Measurements from ENCODE around the gene RGS7. TPM values are rescaled to one million over a fixed set of nuclear protein-coding genes. Genes with fewer than 3 reads are reported as not detected.

RGS7 gene
- polyA plus RNA-seq, 4 donors, result 0.15 to 0.74 TPM; not detected in 2

- 81 to 82% (median 81%) methylated on average over 6 of the region's 6 CpGs for WGBS, 3 donors
- Histone ChIP-seq H3K9me3 (ENCODE audit: control insufficient read depth in 2 of 2, insufficient read depth in 1 of 2, low read depth in 1 of 2, low read length in 1 of 2) (peaks cover 3 to 5% of the 10 kb centered on the region in 2 donors), H3K4me3 (ENCODE audit: low read depth in 1 of 3, low read length in 3 of 3) (no peak overlapping the region), H3K27ac (ENCODE audit: low read depth in 1 of 3, low read length in 2 of 3) (no peak overlapping the region), H3K27me3 (ENCODE audit: control insufficient read depth in 3 of 3, insufficient read depth in 3 of 3, low read length in 3 of 3) (no peaks in the 10 kb centered on the region), H3K4me1 (ENCODE audit: control insufficient read depth in 3 of 3, insufficient read depth in 2 of 3, low read depth in 1 of 3, low read length in 2 of 3) (peaks cover 0 to 10% (median 0%) of the 10 kb centered on the region in 3 donors), H3K36me3 (ENCODE audit: control insufficient read depth in 3 of 3, insufficient read depth in 2 of 3, low read depth in 1 of 3, low read length in 3 of 3) (no peaks in the 10 kb centered on the region)
- FAIRE-seq (no peak), DNase-seq (no peak)
Measured at GRCh38 chr1:241212628-241213027, 144.4 kb downstream of the RGS7 start.

GRCh38 chr1:241208910-241209379 lies 148.1 kb downstream of the RGS7 start:
- H3K4me3 ChIP-seq (ENCODE audit: low read depth in 1 of 3, low read length in 3 of 3), result no peak overlapping the region

GRCh38 chr1:241203817-241204216 lies 153.2 kb downstream of the RGS7 start:
- H3K4me1 ChIP-seq (ENCODE audit: control insufficient read depth in 3 of 3, insufficient read depth in 2 of 3, low read depth in 1 of 3, low read length in 2 of 3), result peaks cover 0 to 8% (median 0%) of the 10 kb centered on the region in 3 donors
- no peaks in the 10 kb centered on the region for H3K36me3 ChIP-seq (ENCODE audit: control insufficient read depth in 3 of 3, insufficient read depth in 2 of 3, low read depth in 1 of 3, low read length in 3 of 3)
- 10 to 44% (median 20%) methylated on average over 1 of the region's 1 CpG for WGBS, 3 donors
- H3K27me3 ChIP-seq (ENCODE audit: control insufficient read depth in 3 of 3, insufficient read depth in 3 of 3, low read length in 3 of 3), result no peaks in the 10 kb centered on the region
- no peak overlapping the region for H3K4me3 ChIP-seq (ENCODE audit: low read depth in 1 of 3, low read length in 3 of 3)
- no peak overlapping the region for H3K27ac ChIP-seq (ENCODE audit: low read depth in 1 of 3, low read length in 2 of 3)
- FAIRE-seq (no peak), DNase-seq (no peak)
- no peaks in the 10 kb centered on the region for H3K9me3 ChIP-seq (ENCODE audit: control insufficient read depth in 2 of 2, insufficient read depth in 1 of 2, low read depth in 1 of 2, low read length in 1 of 2)

More at GRCh38 chr1:241208910-241209379, 148.1 kb downstream of the RGS7 start:
- no peak for FAIRE-seq
- DNase-seq, result no peak
- Histone ChIP-seq H3K4me1 (ENCODE audit: control insufficient read depth in 3 of 3, insufficient read depth in 2 of 3, low read depth in 1 of 3, low read length in 2 of 3) (peaks cover 0 to under 1% (median 0%) of the 10 kb centered on the region in 3 donors), H3K9me3 (ENCODE audit: control insufficient read depth in 2 of 2, insufficient read depth in 1 of 2, low read depth in 1 of 2, low read length in 1 of 2) (no peaks in the 10 kb centered on the region), H3K36me3 (ENCODE audit: control insufficient read depth in 3 of 3, insufficient read depth in 2 of 3, low read depth in 1 of 3, low read length in 3 of 3) (no peaks in the 10 kb centered on the region), H3K27me3 (ENCODE audit: control insufficient read depth in 3 of 3, insufficient read depth in 3 of 3, low read length in 3 of 3) (no peaks in the 10 kb centered on the region), H3K27ac (ENCODE audit: low read depth in 1 of 3, low read length in 2 of 3) (no peak overlapping the region)
- 31 to 65% (median 53%) methylated on average over 7 of the region's 7 CpGs for WGBS, 3 donors

GRCh38 chr1:241202401-241202800 lies 154.6 kb downstream of the RGS7 start:
- Histone ChIP-seq H3K27me3 (ENCODE audit: control insufficient read depth in 3 of 3, insufficient read depth in 3 of 3, low read length in 3 of 3) (no peaks in the 10 kb centered on the region), H3K36me3 (ENCODE audit: control insufficient read depth in 3 of 3, insufficient read depth in 2 of 3, low read depth in 1 of 3, low read length in 3 of 3) (no peaks in the 10 kb centered on the region), H3K27ac (ENCODE audit: low read depth in 1 of 3, low read length in 2 of 3) (peak overlapping the region in 1 of 3 donors; percentile 70), H3K9me3 (ENCODE audit: control insufficient read depth in 2 of 2, insufficient read depth in 1 of 2, low read depth in 1 of 2, low read length in 1 of 2) (no peaks in the 10 kb centered on the region), H3K4me3 (ENCODE audit: low read depth in 1 of 3, low read length in 3 of 3) (no peak overlapping the region), H3K4me1 (ENCODE audit: control insufficient read depth in 3 of 3, insufficient read depth in 2 of 3, low read depth in 1 of 3, low read length in 2 of 3) (peaks cover 0 to 8% (median 0%) of the 10 kb centered on the region in 3 donors)
- DNase-seq (peak in 1 of 2 donors; percentile 70), FAIRE-seq (no peak)
- 11 to 22% (median 13%) methylated on average over 4 of the region's 4 CpGs for WGBS, 3 donors

GRCh38 chr1:241186716-241187115 lies 170.3 kb downstream of the RGS7 start:
- H3K9me3 ChIP-seq (ENCODE audit: control insufficient read depth in 2 of 2, insufficient read depth in 1 of 2, low read depth in 1 of 2, low read length in 1 of 2), result peaks cover 0 to 4% of the 10 kb centered on the region in 2 donors
- peaks cover 0 to 4% (median 0%) of the 10 kb centered on the region in 3 donors for H3K4me1 ChIP-seq (ENCODE audit: control insufficient read depth in 3 of 3, insufficient read depth in 2 of 3, low read depth in 1 of 3, low read length in 2 of 3)
- no peaks in the 10 kb centered on the region for H3K27me3 ChIP-seq (ENCODE audit: control insufficient read depth in 3 of 3, insufficient read depth in 3 of 3, low read length in 3 of 3)
- H3K4me3 ChIP-seq (ENCODE audit: low read depth in 1 of 3, low read length in 3 of 3), result no peak overlapping the region
- H3K36me3 ChIP-seq (ENCODE audit: control insufficient read depth in 3 of 3, insufficient read depth in 2 of 3, low read depth in 1 of 3, low read length in 3 of 3), result no peaks in the 10 kb centered on the region
- WGBS, 3 donors, result 76 to 92% (median 90%) methylated on average over 8 of the region's 8 CpGs
- H3K27ac ChIP-seq (ENCODE audit: low read depth in 1 of 3, low read length in 2 of 3), result no peak overlapping the region
- FAIRE-seq (no peak), DNase-seq (no peak)

GRCh38 chr1:241181971-241182370 lies 175.0 kb downstream of the RGS7 start:
- DNase-seq (no peak), FAIRE-seq (no peak)
- no peak overlapping the region for H3K27ac ChIP-seq (ENCODE audit: low read depth in 1 of 3, low read length in 2 of 3)
- no peaks in the 10 kb centered on the region for H3K4me1 ChIP-seq (ENCODE audit: control insufficient read depth in 3 of 3, insufficient read depth in 2 of 3, low read depth in 1 of 3, low read length in 2 of 3)
- no peaks in the 10 kb centered on the region for H3K27me3 ChIP-seq (ENCODE audit: control insufficient read depth in 3 of 3, insufficient read depth in 3 of 3, low read length in 3 of 3)
- H3K36me3 ChIP-seq (ENCODE audit: control insufficient read depth in 3 of 3, insufficient read depth in 2 of 3, low read depth in 1 of 3, low read length in 3 of 3), result no peaks in the 10 kb centered on the region
- 83 to 93% (median 88%) methylated on average over 5 of the region's 5 CpGs for WGBS, 3 donors
- H3K9me3 ChIP-seq (ENCODE audit: control insufficient read depth in 2 of 2, insufficient read depth in 1 of 2, low read depth in 1 of 2, low read length in 1 of 2), result no peaks in the 10 kb centered on the region
- H3K4me3 ChIP-seq (ENCODE audit: low read depth in 1 of 3, low read length in 3 of 3), result no peak overlapping the region

GRCh38 chr1:241181471-241181870 lies 175.5 kb downstream of the RGS7 start:
- H3K4me1 ChIP-seq (ENCODE audit: control insufficient read depth in 3 of 3, insufficient read depth in 2 of 3, low read depth in 1 of 3, low read length in 2 of 3), result no peaks in the 10 kb centered on the region
- H3K4me3 ChIP-seq (ENCODE audit: low read depth in 1 of 3, low read length in 3 of 3), result no peak overlapping the region
- H3K27ac ChIP-seq (ENCODE audit: low read depth in 1 of 3, low read length in 2 of 3), result no peak overlapping the region
- DNase-seq, result no peak
- H3K36me3 ChIP-seq (ENCODE audit: control insufficient read depth in 3 of 3, insufficient read depth in 2 of 3, low read depth in 1 of 3, low read length in 3 of 3), result no peaks in the 10 kb centered on the region
- no peak for FAIRE-seq
- no peaks in the 10 kb centered on the region for H3K9me3 ChIP-seq (ENCODE audit: control insufficient read depth in 2 of 2, insufficient read depth in 1 of 2, low read depth in 1 of 2, low read length in 1 of 2)
- H3K27me3 ChIP-seq (ENCODE audit: control insufficient read depth in 3 of 3, insufficient read depth in 3 of 3, low read length in 3 of 3), result no peaks in the 10 kb centered on the region

- Histone ChIP-seq H3K4me1 (ENCODE audit: control insufficient read depth in 3 of 3, insufficient read depth in 2 of 3, low read depth in 1 of 3, low read length in 2 of 3) (no peaks in the 10 kb centered on the region), H3K9me3 (ENCODE audit: control insufficient read depth in 2 of 2, insufficient read depth in 1 of 2, low read depth in 1 of 2, low read length in 1 of 2) (no peaks in the 10 kb centered on the region), H3K27me3 (ENCODE audit: control insufficient read depth in 3 of 3, insufficient read depth in 3 of 3, low read length in 3 of 3) (no peaks in the 10 kb centered on the region), H3K4me3 (ENCODE audit: low read depth in 1 of 3, low read length in 3 of 3) (no peak overlapping the region), H3K36me3 (ENCODE audit: control insufficient read depth in 3 of 3, insufficient read depth in 2 of 3, low read depth in 1 of 3, low read length in 3 of 3) (no peaks in the 10 kb centered on the region), H3K27ac (ENCODE audit: low read depth in 1 of 3, low read length in 2 of 3) (no peak overlapping the region)
- FAIRE-seq, result no peak
- 79 to 88% (median 81%) methylated on average over 4 of the region's 4 CpGs for WGBS, 3 donors
- no peak for DNase-seq
Measured at GRCh38 chr1:241180569-241180968, 176.4 kb downstream of the RGS7 start.

GRCh38 chr1:241177660-241178059 lies 179.3 kb downstream of the RGS7 start:
- no peak for FAIRE-seq
- Histone ChIP-seq H3K9me3 (ENCODE audit: control insufficient read depth in 2 of 2, insufficient read depth in 1 of 2, low read depth in 1 of 2, low read length in 1 of 2) (no peaks in the 10 kb centered on the region), H3K27me3 (ENCODE audit: control insufficient read depth in 3 of 3, insufficient read depth in 3 of 3, low read length in 3 of 3) (no peaks in the 10 kb centered on the region), H3K4me1 (ENCODE audit: control insufficient read depth in 3 of 3, insufficient read depth in 2 of 3, low read depth in 1 of 3, low read length in 2 of 3) (no peaks in the 10 kb centered on the region), H3K27ac (ENCODE audit: low read depth in 1 of 3, low read length in 2 of 3) (no peak overlapping the region), H3K4me3 (ENCODE audit: low read depth in 1 of 3, low read length in 3 of 3) (no peak overlapping the region), H3K36me3 (ENCODE audit: control insufficient read depth in 3 of 3, insufficient read depth in 2 of 3, low read depth in 1 of 3, low read length in 3 of 3) (no peaks in the 10 kb centered on the region)
- WGBS, 3 donors, result 61 to 87% (median 73%) methylated on average over 1 of the region's 1 CpG
- DNase-seq, result no peak

All from small intestine (tissue), 7 donors.